HepG2 (cell line): ENCODE results near the gene AMIGO3. TPM values are rescaled to one million over a fixed set of nuclear protein-coding genes. Genes with fewer than 3 reads are reported as not detected.

Source experiments
- ATAC-seq: fragments of 200-7000 bp; cut with Tn5 transposase; 3 replicates; pipeline ENCODE4 v1.9.1; 2020; ENCODE audit warnings: mild to moderate bottlenecking, moderate library complexity
- BruUV-seq: library from RNA; stranded (reverse); fragments of 400-500 nt; replicated peaks from 2 replicates; lab custom pipeline; 2021; lab: Mats Ljungman, UMichigan
- CTCF ChIA-PET: fragments of 300-600 bp; formaldehyde crosslinking; extraction: SDS; loops from one replicate; lab custom pipeline; 2021; ENCODE audit warnings: low total read pairs, inconsistent platforms, low intra/inter-chr PET ratio; lab: Yijun Ruan, JAX
- POLR2A ChIA-PET: fragments of 350-600 bp; sonication (Branson Sonifier 250); formaldehyde crosslinking; loops from one replicate; lab custom pipeline; 2020; ENCODE audit warnings: antibody characterized with exemption, inconsistent platforms; lab: Yijun Ruan, JAX
- DNase-seq: peaks from one replicate; pipeline ENCODE4 v3.0.0-alpha.2; 2015; ENCODE audit warnings: low spot score
- FAIRE-seq: peaks from 3 replicates; lab custom pipeline; 2011; peaks lifted over from hg19 to GRCh38; lab: Jason Lieb, UNC
- H2AFZ ChIP-seq: one replicate; pipeline ENCODE4 v1.6.1; 2011; ENCODE audit warnings: low read length, inconsistent platforms
- H3K27ac ChIP-seq: fragments of 300-600 bp; 3 replicates; pipeline ENCODE4 v1.8.0; 2011; ENCODE audit warnings: mixed run types, mild to moderate bottlenecking, mixed read lengths, low read length, inconsistent platforms; ENCODE audit not compliant: insufficient read depth; ENCODE audit errors: extremely low read length
- H3K27me3 ChIP-seq, 2 experiments: fragments of 200-600 bp in 1 of 2; 2 replicates in 1 of 2; 3 replicates in 1 of 2; pipeline versions ENCODE4 v1.6.0 to v1.8.0; 2011; ENCODE audit warnings: low read length in 2 of 2, mild to moderate bottlenecking in 2 of 2, moderate library complexity in 2 of 2, inconsistent platforms in 1 of 2; ENCODE audit not compliant: insufficient read depth in 2 of 2, control insufficient read depth in 1 of 2
- H3K36me3 ChIP-seq, 2 experiments: fragments of 200-600 bp in 1 of 2; replicated peaks in 1 of 2; 2 replicates in 1 of 2; 3 replicates in 1 of 2; pipeline versions ENCODE4 v1.5.1 to v1.8.0; 2011; ENCODE audit warnings: low read length in 2 of 2, inconsistent platforms in 1 of 2; ENCODE audit not compliant: insufficient read depth in 2 of 2, control insufficient read depth in 1 of 2
- H3K4me1 ChIP-seq: 2 replicates; pipeline ENCODE4 v1.5.1; 2012; ENCODE audit warnings: low read length, inconsistent platforms; ENCODE audit not compliant: insufficient read depth
- H3K4me2 ChIP-seq: 2 replicates; pipeline ENCODE4 v1.6.0; 2011; ENCODE audit warnings: low read depth, low read length, inconsistent platforms
- H3K4me3 ChIP-seq, 3 experiments: fragments of 200-600 bp in 1 of 3; sonication (generic), shearing (Covaris generic) in 1 of 3; replicated peaks in 1 of 3; 2 replicates each; pipeline ENCODE4 v1.5.1; 2011 to 2016; ENCODE audit warnings: low read length in 3 of 3, inconsistent platforms in 2 of 3, low read depth in 2 of 3, mild to moderate bottlenecking in 2 of 3, control low read depth in 1 of 3, mixed read lengths in 1 of 3; ENCODE audit not compliant: insufficient read depth in 1 of 3
- H3K79me2 ChIP-seq: one replicate; pipeline ENCODE4 v1.6.1; 2011; ENCODE audit warnings: low read length, inconsistent platforms; ENCODE audit not compliant: insufficient read depth
- H3K9ac ChIP-seq: 2 replicates; pipeline ENCODE4 v1.6.0; 2011; ENCODE audit warnings: mild to moderate bottlenecking, low read depth, low read length, inconsistent platforms; ENCODE audit not compliant: insufficient read depth
- H3K9me3 ChIP-seq: 2 replicates; pipeline ENCODE4 v1.5.1; 2012; ENCODE audit warnings: mild to moderate bottlenecking, low read length
- H4K20me1 ChIP-seq: 2 replicates; pipeline ENCODE4 v1.6.0; 2011; ENCODE audit warnings: inconsistent platforms, mild to moderate bottlenecking, low read length, moderate library complexity; ENCODE audit not compliant: insufficient read depth
- CBX1 ChIP-seq: IDR thresholded peaks from one replicate; pipeline ENCODE4 v1.6.1; 2016; ENCODE audit warnings: antibody characterized with exemption, low read depth
- CHD2 ChIP-seq: IDR thresholded peaks from 2 replicates; pipeline ENCODE4 v1.6.1; 2011; ENCODE audit warnings: low read depth, low read length, improper control_type of control experiment
- DZIP1 ChIP-seq: sonication (generic); formaldehyde crosslinking; IDR thresholded peaks from 2 replicates; pipeline ENCODE4 v1.5.0; 2020; ENCODE audit warnings: mild to moderate bottlenecking, missing genetic modification reagents
- POLR2A ChIP-seq, 2 experiments: IDR thresholded peaks; 2 replicates each; pipeline ENCODE4 v1.6.1; 2011; ENCODE audit warnings: low read depth in 2 of 2, low read length in 2 of 2, mild to moderate bottlenecking in 1 of 2, moderate library complexity in 1 of 2; ENCODE audit not compliant: insufficient read depth in 1 of 2
- POLR2AphosphoS5 ChIP-seq: IDR thresholded peaks from 2 replicates; pipeline ENCODE4 v1.6.1; 2012; ENCODE audit warnings: low read depth, low read length
- POLR2G ChIP-seq: fragments of 200-400 bp; formaldehyde crosslinking; IDR thresholded peaks from 2 replicates; pipeline ENCODE4 v1.6.1; 2018; ENCODE audit warnings: mild to moderate bottlenecking, low read depth, low read length, moderate library complexity
- RFX5 ChIP-seq: IDR thresholded peaks from 2 replicates; pipeline ENCODE4 v1.6.1; 2011; ENCODE audit warnings: low read depth, low read length, improper control_type of control experiment
- SMC3 ChIP-seq: IDR thresholded peaks from 2 replicates; pipeline ENCODE4 v1.6.1; 2011; ENCODE audit warnings: low read length, improper control_type of control experiment
- ZFP91 ChIP-seq: sonication (generic); formaldehyde crosslinking; IDR thresholded peaks from 2 replicates; pipeline ENCODE4 v1.9.0; 2022; ENCODE audit warnings: missing genetic modification reagents, mild to moderate bottlenecking, borderline replicate concordance
- ZNF207 ChIP-seq: fragments of 450-650 bp; IDR thresholded peaks from 2 replicates; pipeline ENCODE4 v1.6.1; 2016; ENCODE audit warnings: antibody characterized with exemption, borderline replicate concordance
- ZNF337 ChIP-seq: sonication (generic); formaldehyde crosslinking; IDR thresholded peaks from 2 replicates; pipeline ENCODE4 v1.5.1; 2020; ENCODE audit warnings: missing genetic modification reagents, low read depth, mild to moderate bottlenecking, borderline replicate concordance
- ZNF460 ChIP-seq: sonication (generic); formaldehyde crosslinking; IDR thresholded peaks from 2 replicates; pipeline ENCODE4 v1.5.1; 2020; ENCODE audit warnings: missing genetic modification reagents, mild to moderate bottlenecking, borderline replicate concordance
- ZNF563 ChIP-seq: sonication (generic); formaldehyde crosslinking; IDR thresholded peaks from 2 replicates; pipeline ENCODE4 v1.8.0; 2022; ENCODE audit warnings: mild to moderate bottlenecking, moderate library complexity, missing genetic modification reagents
- ZNF629 ChIP-seq: sonication (generic); formaldehyde crosslinking; conservative IDR thresholded peaks from 2 replicates; pipeline ENCODE4 v1.5.0; 2020; ENCODE audit warnings: missing genetic modification reagents
- ZNF703 ChIP-seq: sonication (generic); formaldehyde crosslinking; IDR thresholded peaks from 2 replicates; pipeline ENCODE4 v1.5.1; 2020; ENCODE audit warnings: missing genetic modification reagents, mild to moderate bottlenecking, moderate library complexity, borderline replicate concordance
- ZNF781 ChIP-seq: sonication (generic); formaldehyde crosslinking; IDR thresholded peaks from 2 replicates; pipeline ENCODE4 v1.5.1; 2020; ENCODE audit warnings: borderline replicate concordance, mild to moderate bottlenecking, missing genetic modification reagents; ENCODE audit errors: not compliant biosample characterization
- WGBS: methylation state at CpG from one replicate; pipeline ENCODE4 v1.1.6; 2017; ENCODE audit warnings: low lambda C conversion rate; 5-methylcytosine and 5-hydroxymethylcytosine counted together
- in situ Hi-C: cut with HindIII; loops from 2 replicates; pipeline ENCODE4 v1.10.0; 2017; ENCODE audit warnings: low pct_unique_long_range_greater_than_20kb; ENCODE audit not compliant: extremely low pct_ligation_motif_present
- intact Hi-C: fragments of 100-400 bp; cut with micrococcal nuclease; formaldehyde crosslinking; loops from one replicate; pipeline ENCODE4 v1.10.0; 2022; ENCODE audit not compliant: unreplicated experiment
- polyA plus RNA-seq, 8 experiments: library from polyadenylated mRNA; depleted of rRNA in 3 of 8; stranded (reverse) in 7 of 8; unstranded in 1 of 8; fragments of >200 nt; fragmentation: Illumina TruSeq in 4 of 8; extraction: Trizol in 4 of 8; gene quantifications; 2 replicates each; pipeline versions ENCODE4 v1.2.1 to v1.2.3, GENCODE V29; 2011 to 2016; ENCODE audit warnings: low read depth in 4 of 8, missing spikeins in 1 of 8, mixed read lengths in 1 of 8; ENCODE audit not compliant: insufficient read depth in 1 of 8
- total RNA-seq, 5 experiments: library from RNA; depleted of rRNA; stranded (reverse); fragments of >200 nt; fragmentation: Illumina TruSeq; extraction: Trizol; gene quantifications; 2 replicates each; pipeline ENCODE4 v1.2.3, GENCODE V29; 2016; ENCODE audit warnings: low read depth in 1 of 5
- TF ChIP-seq, protein P1 (sequence below): fragments of 450-650 bp; IDR thresholded peaks from 2 replicates; pipeline ENCODE4 v1.6.1; 2017

The AMIGO3 gene
- total and polyA plus RNA-seq, 2 of the 13 experiments (the other 11 are each of a cell fraction or from before 2014, with no cell fraction given): 0.35 TPM; not detected in 1

DNA sequence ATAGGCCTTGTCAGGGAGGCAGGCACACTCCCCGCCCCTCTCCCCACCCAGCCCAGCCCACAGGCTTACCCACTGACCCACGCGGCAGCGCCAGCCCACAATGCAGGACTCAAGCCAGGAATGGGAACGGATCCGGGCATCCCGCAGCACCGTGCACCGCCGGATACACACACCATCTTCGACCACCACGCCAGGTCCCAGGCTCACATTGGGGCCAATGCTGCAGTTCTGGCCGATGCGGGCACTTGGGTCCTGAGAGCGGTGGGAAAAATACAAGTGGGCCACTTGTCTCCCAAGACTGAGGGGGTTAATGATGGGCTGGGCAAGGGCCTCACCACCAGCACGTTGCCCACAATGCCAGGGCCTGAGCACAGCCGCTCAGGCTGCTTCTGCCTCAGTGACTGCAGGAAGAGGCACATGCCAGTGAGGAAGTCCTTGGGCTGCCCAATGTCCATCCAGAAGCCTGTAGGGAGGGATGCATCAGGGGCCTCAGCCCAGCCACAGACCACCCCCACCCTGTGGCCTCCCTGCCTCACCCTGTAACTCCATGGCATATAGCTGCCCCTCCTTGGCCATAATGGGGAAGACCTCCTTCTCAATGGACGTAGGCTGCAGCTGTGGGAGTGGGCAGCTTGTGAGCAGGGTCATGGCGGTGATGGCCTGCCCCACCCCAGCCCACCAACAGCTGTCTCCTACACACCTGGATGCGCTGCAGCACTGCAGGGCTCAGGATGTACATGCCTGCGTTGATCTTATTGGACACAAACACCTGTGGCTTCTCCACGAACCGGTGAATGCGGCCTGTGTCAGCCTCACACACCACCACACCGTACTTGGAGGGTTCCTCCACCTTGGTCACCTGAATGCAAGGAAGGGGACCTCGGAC lies 2.7 kb upstream of the AMIGO3 start (continued):
- TF ChIP-seq DZIP1 (CRISPR knock-in tag) (0 out of 2 replicates have a peak, but pooled peaks have one; percentile 43), CBX1 (no peak)
- TF ChIP-seq, protein P1, sequence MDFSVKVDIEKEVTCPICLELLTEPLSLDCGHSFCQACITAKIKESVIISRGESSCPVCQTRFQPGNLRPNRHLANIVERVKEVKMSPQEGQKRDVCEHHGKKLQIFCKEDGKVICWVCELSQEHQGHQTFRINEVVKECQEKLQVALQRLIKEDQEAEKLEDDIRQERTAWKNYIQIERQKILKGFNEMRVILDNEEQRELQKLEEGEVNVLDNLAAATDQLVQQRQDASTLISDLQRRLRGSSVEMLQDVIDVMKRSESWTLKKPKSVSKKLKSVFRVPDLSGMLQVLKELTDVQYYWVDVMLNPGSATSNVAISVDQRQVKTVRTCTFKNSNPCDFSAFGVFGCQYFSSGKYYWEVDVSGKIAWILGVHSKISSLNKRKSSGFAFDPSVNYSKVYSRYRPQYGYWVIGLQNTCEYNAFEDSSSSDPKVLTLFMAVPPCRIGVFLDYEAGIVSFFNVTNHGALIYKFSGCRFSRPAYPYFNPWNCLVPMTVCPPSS: no peak

- intact Hi-C loops: no loop called here
- Histone ChIP-seq H3K27ac (no peak overlapping the region), H3K36me3 (peaks cover 11 to 25% of the 10 kb centered on the region in 2 experiments), H3K4me3 (no peak overlapping the region)
- FAIRE-seq: no peak
- POLR2A ChIA-PET: no interaction called here
- 0 out of 4 replicates have a peak, but pooled peaks of 1 of the 2 experiments have one; percentile 10 for TF ChIP-seq POLR2A (IDR thresholded peaks at IDR 0.05; ENCODE audit: insufficient read depth in 1 of 2, low read depth in 2 of 2, low read length in 2 of 2)
- no peak for TF ChIP-seq RFX5
- TF ChIP-seq ZNF563: no peak
- 0 out of 2 replicates have a peak, but pooled peaks have one; percentile 1 for TF ChIP-seq POLR2G
- no peak for TF ChIP-seq ZNF703
- TF ChIP-seq SMC3: no peak
- TF ChIP-seq ZNF460 (CRISPR knock-in tag): no peak
- no peak for TF ChIP-seq ZNF337 (CRISPR knock-in tag)
- TF ChIP-seq POLR2AphosphoS5: 0 out of 2 replicates have a peak, but pooled peaks have one; percentile 18
- no peak for TF ChIP-seq CHD2
- TF ChIP-seq ZNF207: no peak
- no peak for TF ChIP-seq ZNF629
- no peak for TF ChIP-seq ZNF781 (CRISPR knock-in tag)
- TF ChIP-seq ZFP91: no peak
- TF ChIP-seq, all 625 proteins: peak for 3
- peaks cover 13% of the 10 kb centered on the region for H3K79me2 ChIP-seq
- in situ Hi-C loops: no loop called here
- BruUV-seq: no TSS peak
- H4K20me1 ChIP-seq: no peaks in the 10 kb centered on the region
- H3K9me3 ChIP-seq: no peaks in the 10 kb centered on the region
- H2AFZ ChIP-seq: no peak overlapping the region
- no peak overlapping the region for H3K9ac ChIP-seq
- CTCF ChIA-PET: no interaction called here
- H3K27me3 ChIP-seq: no peaks in the 10 kb centered on the region
- H3K4me2 ChIP-seq: no peak overlapping the region
- H3K4me1 ChIP-seq: peaks cover 21% of the 10 kb centered on the region
- DNase-seq (no peak), ATAC-seq (no peak)
- WGBS: 99% methylated on average over 9 of the region's 9 CpGs
These were observed 2.1 kb upstream of the AMIGO3 start for GRCh38 chr3:49721596-49721895.
